ENCODE results near the gene PHF13. TPM values are rescaled to one million over a fixed set of nuclear protein-coding genes. Genes with fewer than 3 reads are reported as not detected.
"Not testable (repeated sequence)": the region's sequence is repeated elsewhere in the genome, so short reads cannot be mapped to it uniquely, and the experiment has no call there.

Gene PHF13
- polyA plus RNA-seq, 1 of the 3 experiments (the other 2 are of a cell fraction): 8.5 TPM

DNA sequence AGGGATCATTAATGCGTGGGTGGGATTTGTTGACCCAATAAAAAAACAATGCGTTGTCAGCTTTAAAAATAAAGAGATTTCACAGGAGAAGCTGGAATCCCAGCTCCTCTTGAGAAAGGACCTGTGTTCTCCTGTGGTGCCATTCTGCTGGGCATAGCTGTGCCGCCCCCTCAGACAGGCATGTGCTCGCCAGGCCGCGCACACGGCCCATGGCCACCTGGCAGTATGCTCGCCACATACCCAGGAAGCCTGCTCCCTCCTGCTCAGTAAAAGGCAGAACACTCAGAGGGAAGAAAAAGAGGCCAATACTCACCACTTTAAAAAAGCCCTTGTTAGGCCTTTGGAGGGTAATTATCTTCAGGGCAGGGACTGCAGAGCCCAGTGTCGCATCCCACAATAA, 24.2 kb downstream of the PHF13 start:
- H3K27me3 ChIP-seq (ENCODE audit: insufficient read depth): no peaks in the 10 kb centered on the region
- H3F3A ChIP-seq (replicated peaks; ENCODE audit: insufficient read depth): peaks cover 5% of the 10 kb centered on the region
- DNase-seq: no peak
- H3K9me3 ChIP-seq: no peaks in the 10 kb centered on the region
- H3K36me3 ChIP-seq (replicated peaks in 1 of 2; ENCODE audit: control insufficient read depth in 1 of 2, insufficient read depth in 2 of 2, low read length in 1 of 2): peaks cover 6 to 70% of the 10 kb centered on the region in 2 experiments
- CTCF ChIA-PET: interaction anchor here (1.1 to 1.6 kb wide), 4 partner anchors 8 to 792 kb away, joined by 3 to 12 read pairs (median 4); no protein-coding TSS in a partner anchor
- WGBS (ENCODE audit: low lambda C conversion rate): 94% methylated on average over 9 of the region's 9 CpGs
- no peak overlapping the region for H3K4me3 ChIP-seq (ENCODE audit: low read depth in 2 of 2, low read length in 1 of 2)
- H3K27ac ChIP-seq (ENCODE audit: low read depth in 2 of 2, low read length in 1 of 2): no peak overlapping the region
- H3K79me2 ChIP-seq (ENCODE audit: insufficient read depth): no peaks in the 10 kb centered on the region
- no peaks in the 10 kb centered on the region for H3K4me1 ChIP-seq (ENCODE audit: control insufficient read depth in 1 of 2, insufficient read depth in 2 of 2, low read depth in 1 of 2, low read length in 1 of 2)
- H4K20me1 ChIP-seq (ENCODE audit: insufficient read depth): no peaks in the 10 kb centered on the region
- POLR2A ChIA-PET: interaction anchor here (0.6 kb wide), 1 partner anchor 10 kb away, joined by 3 read pairs; no protein-coding TSS in a partner anchor
- H3K4me2 ChIP-seq: no peak overlapping the region
- H3K9me2 ChIP-seq: no peaks in the 10 kb centered on the region
- TF ChIP-seq RAD21 (IDR thresholded peaks at IDR 0.05; ENCODE audit: low read length): no peak
- no peak for TF ChIP-seq SMC3 (IDR thresholded peaks at IDR 0.05; ENCODE audit: low read depth, low read length)
- no peak for TF ChIP-seq NRF1 (IDR thresholded peaks at IDR 0.05; ENCODE audit: low read depth, low read length)
- TF ChIP-seq GABPA (IDR thresholded peaks at IDR 0.05; ENCODE audit: low read depth): no peak
- TF ChIP-seq EP300 (IDR thresholded peaks at IDR 0.05; ENCODE audit: borderline replicate concordance in 1 of 2, low read depth in 1 of 2, low read length in 1 of 2): no peak
- no peak for TF ChIP-seq FOSL2 (IDR thresholded peaks at IDR 0.05; ENCODE audit: borderline replicate concordance, low read depth)
- TF ChIP-seq FOXM1 (IDR thresholded peaks at IDR 0.05; ENCODE audit: low read depth): no peak
- no peak for TF ChIP-seq USF1 (IDR thresholded peaks at IDR 0.05; ENCODE audit: borderline replicate concordance, low read depth)
- TF ChIP-seq TEAD4 (IDR thresholded peaks at IDR 0.05; ENCODE audit: borderline replicate concordance, insufficient read depth): no peak
- TF ChIP-seq, protein P1, sequence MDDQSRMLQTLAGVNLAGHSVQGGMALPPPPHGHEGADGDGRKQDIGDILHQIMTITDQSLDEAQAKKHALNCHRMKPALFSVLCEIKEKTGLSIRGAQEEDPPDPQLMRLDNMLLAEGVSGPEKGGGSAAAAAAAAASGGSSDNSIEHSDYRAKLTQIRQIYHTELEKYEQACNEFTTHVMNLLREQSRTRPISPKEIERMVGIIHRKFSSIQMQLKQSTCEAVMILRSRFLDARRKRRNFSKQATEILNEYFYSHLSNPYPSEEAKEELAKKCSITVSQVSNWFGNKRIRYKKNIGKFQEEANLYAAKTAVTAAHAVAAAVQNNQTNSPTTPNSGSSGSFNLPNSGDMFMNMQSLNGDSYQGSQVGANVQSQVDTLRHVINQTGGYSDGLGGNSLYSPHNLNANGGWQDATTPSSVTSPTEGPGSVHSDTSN (IDR thresholded peaks at IDR 0.05): no peak
- TF ChIP-seq YY1 (IDR thresholded peaks at IDR 0.05; ENCODE audit: low read depth): no peak
- no peak for TF ChIP-seq RCOR1 (IDR thresholded peaks at IDR 0.05; ENCODE audit: low read length)
- no peak for TF ChIP-seq RFX5 (IDR thresholded peaks at IDR 0.05; ENCODE audit: low read length)
- TF ChIP-seq POLR2AphosphoS5 (IDR thresholded peaks at IDR 0.05; ENCODE audit: low read depth, low read length): no peak
- no peak for TF ChIP-seq TCF12 (IDR thresholded peaks at IDR 0.05)
- TF ChIP-seq SIN3A (IDR thresholded peaks at IDR 0.05; ENCODE audit: borderline replicate concordance, low read depth, low read length): no peak
- no peak for TF ChIP-seq RXRA (IDR thresholded peaks at IDR 0.05; ENCODE audit: borderline replicate concordance, low read depth)
- no peak overlapping the region for H3K9ac ChIP-seq
- H2AFZ ChIP-seq (ENCODE audit: low read depth): no peak overlapping the region

- Histone ChIP-seq H3K4me2 (no peak overlapping the region), H3K27ac (ENCODE audit: low read depth in 2 of 2, low read length in 1 of 2) (no peak overlapping the region), H3F3A (replicated peaks; ENCODE audit: insufficient read depth) (peaks cover 5% of the 10 kb centered on the region), H3K27me3 (ENCODE audit: insufficient read depth) (no peaks in the 10 kb centered on the region), H3K79me2 (ENCODE audit: insufficient read depth) (no peaks in the 10 kb centered on the region), H3K4me3 (ENCODE audit: low read depth in 2 of 2, low read length in 1 of 2) (no peak overlapping the region), H3K4me1 (ENCODE audit: control insufficient read depth in 1 of 2, insufficient read depth in 2 of 2, low read depth in 1 of 2, low read length in 1 of 2) (no peaks in the 10 kb centered on the region), H2AFZ (ENCODE audit: low read depth) (no peak overlapping the region), H3K9ac (no peak overlapping the region), H3K36me3 (replicated peaks in 1 of 2; ENCODE audit: control insufficient read depth in 1 of 2, insufficient read depth in 2 of 2, low read length in 1 of 2) (peaks cover 6 to 66% of the 10 kb centered on the region in 2 experiments), H4K20me1 (ENCODE audit: insufficient read depth) (no peaks in the 10 kb centered on the region), H3K9me3 (no peaks in the 10 kb centered on the region), H3K9me2 (no peaks in the 10 kb centered on the region)
- ChIA-PET CTCF (interaction anchor here (1.1 to 1.6 kb wide), 4 partner anchors 8 to 793 kb away, joined by 3 to 12 read pairs (median 4); no protein-coding TSS in a partner anchor), POLR2A (no interaction called here)
- TF ChIP-seq GATA2 (CRISPR knock-in tag; IDR thresholded peaks at IDR 0.05): no peak
- no peak for TF ChIP-seq TEAD4 (IDR thresholded peaks at IDR 0.05; ENCODE audit: borderline replicate concordance, insufficient read depth)
- no peak for DNase-seq
- WGBS (ENCODE audit: low lambda C conversion rate): 94% methylated on average over 17 of the region's 18 CpGs
Measured at GRCh38 chr1:6638226-6638625, 24.7 kb downstream of the PHF13 start.

DNA sequence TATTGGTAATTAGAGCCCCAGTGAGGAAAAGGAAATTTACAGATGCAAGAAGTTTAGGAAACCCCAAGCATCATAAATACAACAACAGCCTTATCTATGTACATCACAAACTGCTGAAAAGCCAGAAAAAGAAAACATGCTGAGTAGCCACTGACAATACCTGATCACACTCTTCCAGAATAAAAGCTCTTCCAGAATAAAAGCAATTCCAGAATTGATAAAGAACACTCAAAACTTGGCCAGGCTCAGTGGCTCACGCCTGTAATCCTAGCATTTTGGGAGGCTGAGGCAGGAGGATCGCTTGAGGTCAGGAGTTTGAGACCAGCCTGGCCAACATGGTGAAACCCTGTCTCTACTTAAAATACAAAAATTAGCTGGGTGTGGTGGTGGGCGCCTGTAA, 27.3 kb downstream of the PHF13 start:
- H3K4me2 ChIP-seq; H3K9me2 ChIP-seq; H3K27me3 ChIP-seq (ENCODE audit: insufficient read depth); H3K4me1 ChIP-seq (ENCODE audit: control insufficient read depth in 1 of 2, insufficient read depth in 2 of 2, low read depth in 1 of 2, low read length in 1 of 2); H3K27ac ChIP-seq (ENCODE audit: low read depth in 2 of 2, low read length in 1 of 2); H3K79me2 ChIP-seq (ENCODE audit: insufficient read depth); H3K9ac ChIP-seq; H4K20me1 ChIP-seq (ENCODE audit: insufficient read depth); DNase-seq; H3K4me3 ChIP-seq (ENCODE audit: low read depth in 2 of 2, low read length in 1 of 2); H3F3A ChIP-seq (replicated peaks; ENCODE audit: insufficient read depth); H2AFZ ChIP-seq (ENCODE audit: low read depth); POLR2A ChIA-PET; H3K9me3 ChIP-seq: not testable (repeated sequence)
- peaks cover 14 to 56% of the 10 kb centered on the region in 2 experiments for H3K36me3 ChIP-seq (replicated peaks in 1 of 2; ENCODE audit: control insufficient read depth in 1 of 2, insufficient read depth in 2 of 2, low read length in 1 of 2)
- 86% methylated on average over 3 of the region's 3 CpGs for WGBS (ENCODE audit: low lambda C conversion rate)
- CTCF ChIA-PET: interaction anchor here (1.2 to 1.5 kb wide), 2 partner anchors 60 to 155 kb away, joined by 3 to 4 read pairs; partner anchors contain the start of gene DNAJC11

Data from SK-N-SH (cell line).